Neural cell (in vitro differentiated cells): ENCODE data around the gene YEATS4. TPM values are rescaled to one million over a fixed set of nuclear protein-coding genes. Genes with fewer than 3 reads are reported as not detected.

Experiments
- H2AFZ ChIP-seq: fragments of 200-600, 300-800 bp; sonication (generic), shearing (Covaris generic); 2 replicates; pipeline ENCODE4 v1.6.0; 2014; ENCODE audit warnings: low read depth, mild to moderate bottlenecking, antibody characterized with exemption, low read length, moderate library complexity
- H3F3A ChIP-seq: fragments of 200-600 bp; shearing (Covaris generic); 2 replicates; pipeline ENCODE4 v1.6.1; 2016; ENCODE audit warnings: mild to moderate bottlenecking, moderate library complexity, mixed read lengths, antibody characterized with exemption, low read length; ENCODE audit not compliant: insufficient read depth, poor library complexity, severe bottlenecking
- H3K27ac ChIP-seq: fragments of 200-600, 300-800 bp; sonication (generic), shearing (Covaris generic); 2 replicates; pipeline ENCODE4 v1.5.1; 2014; ENCODE audit warnings: mild to moderate bottlenecking, low read length, moderate library complexity
- H3K27me3 ChIP-seq: fragments of 300-800, 200-600 bp; sonication (generic), shearing (Covaris generic); 2 replicates; pipeline ENCODE4 v1.6.0; 2014; ENCODE audit warnings: mild to moderate bottlenecking, low read depth, low read length, moderate library complexity; ENCODE audit not compliant: insufficient read depth
- H3K36me3 ChIP-seq: fragments of 300-800, 200-600 bp; sonication (generic), shearing (Covaris generic); 2 replicates; pipeline ENCODE4 v1.5.1; 2014; ENCODE audit warnings: mild to moderate bottlenecking, antibody characterized with exemption, low read length, moderate library complexity; ENCODE audit not compliant: insufficient read depth
- H3K4me2 ChIP-seq: fragments of 300-800, 200-600 bp; sonication (generic), shearing (Covaris generic); 2 replicates; pipeline ENCODE4 v1.6.0; 2014; ENCODE audit warnings: mild to moderate bottlenecking, low read length
- H3K4me3 ChIP-seq: fragments of 300-800, 200-600 bp; sonication (generic), shearing (Covaris generic); 2 replicates; pipeline ENCODE4 v1.5.1; 2014; ENCODE audit warnings: mild to moderate bottlenecking, low read length, moderate library complexity
- H3K79me2 ChIP-seq: fragments of 200-600 bp; shearing (Covaris generic); replicated peaks from 2 replicates; pipeline ENCODE4 v1.6.0; 2014; ENCODE audit warnings: mild to moderate bottlenecking, low read length, moderate library complexity; ENCODE audit not compliant: insufficient read depth
- H3K9ac ChIP-seq: fragments of 300-800, 200-600 bp; sonication (generic), shearing (Covaris generic); 2 replicates; pipeline ENCODE4 v1.6.1; 2016; ENCODE audit warnings: mild to moderate bottlenecking, low read length, mixed read lengths
- H3K9me2 ChIP-seq: fragments of 200-600 bp; shearing (Covaris generic); 2 replicates; pipeline ENCODE4 v1.6.1; 2016; ENCODE audit warnings: mild to moderate bottlenecking, low read length, mixed read lengths; ENCODE audit not compliant: insufficient read depth
- H3K9me3 ChIP-seq: fragments of 200-600, 300-800 bp; sonication (generic), shearing (Covaris generic); 2 replicates; pipeline ENCODE4 v1.6.1; 2016; ENCODE audit warnings: mild to moderate bottlenecking, mixed run types, low read length, moderate library complexity, mixed read lengths
- H4K20me1 ChIP-seq: fragments of 200-600 bp; shearing (Covaris generic); 2 replicates; pipeline ENCODE4 v1.6.1; 2016; ENCODE audit warnings: mild to moderate bottlenecking, mixed run types; ENCODE audit not compliant: insufficient read depth
- EP300 ChIP-seq: fragments of 450-650 bp; conservative IDR thresholded peaks from 2 replicates; pipeline ENCODE4 v1.6.1; 2014; ENCODE audit warnings: antibody characterized with exemption, mild to moderate bottlenecking, moderate library complexity; ENCODE audit not compliant: poor library complexity, severe bottlenecking
- EZH2 ChIP-seq: fragments of 200-600, 300-800 bp; shearing (Covaris generic), sonication (generic); IDR thresholded peaks from 2 replicates; pipeline ENCODE4 v1.6.1; 2014; ENCODE audit warnings: antibody characterized with exemption, low read length, borderline replicate concordance, mild to moderate bottlenecking; ENCODE audit not compliant: insufficient read depth, poor library complexity, severe bottlenecking
- MXI1 ChIP-seq: fragments of 450-650 bp; conservative IDR thresholded peaks from 2 replicates; pipeline ENCODE4 v1.6.1; 2014; ENCODE audit warnings: antibody characterized with exemption, mild to moderate bottlenecking; ENCODE audit not compliant: poor library complexity, severe bottlenecking
- POLR2AphosphoS5 ChIP-seq: IDR thresholded peaks from 2 replicates; pipeline ENCODE4 v1.6.1; 2012
- RAD21 ChIP-seq: fragments of 450-650 bp; conservative IDR thresholded peaks from 2 replicates; pipeline ENCODE4 v1.6.1; 2014; ENCODE audit warnings: antibody characterized with exemption, mild to moderate bottlenecking, moderate library complexity
- SMC3 ChIP-seq: fragments of 450-650 bp; conservative IDR thresholded peaks from 2 replicates; pipeline ENCODE4 v1.6.1; 2014; ENCODE audit warnings: antibody characterized with exemption, mild to moderate bottlenecking, moderate library complexity; ENCODE audit not compliant: poor library complexity
- TAF1 ChIP-seq: IDR thresholded peaks from 2 replicates; pipeline ENCODE4 v1.6.1; 2012; ENCODE audit warnings: low read depth
- polyA plus RNA-seq: library from polyadenylated mRNA; depleted of rRNA; stranded (reverse); fragments of >200 nt; gene quantifications from 2 replicates; pipeline ENCODE4 v1.2.3, GENCODE V29; 2014
- TF ChIP-seq, protein P1 (sequence below): IDR thresholded peaks from 2 replicates; pipeline ENCODE4 v1.6.1; 2012; ENCODE audit warnings: borderline replicate concordance
- TF ChIP-seq, protein P2 (sequence below): fragments of 450-650 bp; IDR thresholded peaks from 2 replicates; pipeline ENCODE4 v1.5.1; 2014; ENCODE audit warnings: antibody characterized with exemption, mild to moderate bottlenecking, moderate library complexity; ENCODE audit not compliant: poor library complexity, severe bottlenecking

YEATS4 gene
- polyA plus RNA-seq, 1 donor from 2014 or later, result 227 TPM

DNA sequence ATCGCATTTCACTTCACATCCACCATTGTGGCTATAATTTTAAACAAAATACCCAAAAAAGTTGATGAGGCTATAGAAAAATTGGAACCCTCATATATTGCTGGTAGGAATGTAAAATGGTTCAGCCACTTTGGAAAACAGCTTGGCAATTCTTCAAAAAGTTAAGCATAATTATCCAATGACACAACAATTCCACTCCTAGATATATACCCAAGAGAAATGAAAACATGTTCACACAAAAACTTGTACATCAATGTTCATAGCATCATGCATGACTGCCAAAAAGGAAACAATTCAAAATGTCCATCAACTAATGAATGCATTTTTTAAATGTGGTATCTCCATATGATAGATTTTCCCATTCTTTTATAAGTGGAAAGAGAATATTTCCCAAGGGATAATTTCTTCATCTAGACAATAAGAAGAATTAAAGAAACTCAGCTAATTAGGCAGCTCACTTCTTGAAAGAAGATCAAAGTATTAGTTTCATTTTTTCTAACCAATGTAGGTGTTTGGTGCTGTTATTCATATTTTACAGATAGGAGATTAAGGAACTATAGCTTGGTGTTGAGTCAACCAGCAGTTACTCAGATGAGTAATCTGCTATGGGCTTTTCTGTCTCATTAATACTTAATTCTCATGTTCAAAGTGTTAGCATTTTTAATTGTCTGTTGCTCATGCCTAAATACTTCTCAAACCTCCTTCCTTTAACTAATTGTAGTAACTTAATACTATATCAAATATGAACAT lies 32.8 kb downstream of the YEATS4 start:
- no peaks in the 10 kb centered on the region for H3F3A ChIP-seq
- H3K4me2 ChIP-seq, result no peak overlapping the region
- no peaks in the 10 kb centered on the region for H3K27me3 ChIP-seq
- no peaks in the 10 kb centered on the region for H3K36me3 ChIP-seq
- H3K4me3 ChIP-seq, result no peak overlapping the region
- H3K27ac ChIP-seq, result no peak overlapping the region
- no peaks in the 10 kb centered on the region for H3K9me2 ChIP-seq
- H3K79me2 ChIP-seq, result no peaks in the 10 kb centered on the region
- H4K20me1 ChIP-seq, result no peaks in the 10 kb centered on the region
- H2AFZ ChIP-seq, result no peak overlapping the region
- TF ChIP-seq RAD21 (no peak), EP300 (no peak), TAF1 (no peak), POLR2AphosphoS5 (no peak), MXI1 (no peak), EZH2 (no peak), SMC3 (no peak)
- TF ChIP-seq, protein P1, sequence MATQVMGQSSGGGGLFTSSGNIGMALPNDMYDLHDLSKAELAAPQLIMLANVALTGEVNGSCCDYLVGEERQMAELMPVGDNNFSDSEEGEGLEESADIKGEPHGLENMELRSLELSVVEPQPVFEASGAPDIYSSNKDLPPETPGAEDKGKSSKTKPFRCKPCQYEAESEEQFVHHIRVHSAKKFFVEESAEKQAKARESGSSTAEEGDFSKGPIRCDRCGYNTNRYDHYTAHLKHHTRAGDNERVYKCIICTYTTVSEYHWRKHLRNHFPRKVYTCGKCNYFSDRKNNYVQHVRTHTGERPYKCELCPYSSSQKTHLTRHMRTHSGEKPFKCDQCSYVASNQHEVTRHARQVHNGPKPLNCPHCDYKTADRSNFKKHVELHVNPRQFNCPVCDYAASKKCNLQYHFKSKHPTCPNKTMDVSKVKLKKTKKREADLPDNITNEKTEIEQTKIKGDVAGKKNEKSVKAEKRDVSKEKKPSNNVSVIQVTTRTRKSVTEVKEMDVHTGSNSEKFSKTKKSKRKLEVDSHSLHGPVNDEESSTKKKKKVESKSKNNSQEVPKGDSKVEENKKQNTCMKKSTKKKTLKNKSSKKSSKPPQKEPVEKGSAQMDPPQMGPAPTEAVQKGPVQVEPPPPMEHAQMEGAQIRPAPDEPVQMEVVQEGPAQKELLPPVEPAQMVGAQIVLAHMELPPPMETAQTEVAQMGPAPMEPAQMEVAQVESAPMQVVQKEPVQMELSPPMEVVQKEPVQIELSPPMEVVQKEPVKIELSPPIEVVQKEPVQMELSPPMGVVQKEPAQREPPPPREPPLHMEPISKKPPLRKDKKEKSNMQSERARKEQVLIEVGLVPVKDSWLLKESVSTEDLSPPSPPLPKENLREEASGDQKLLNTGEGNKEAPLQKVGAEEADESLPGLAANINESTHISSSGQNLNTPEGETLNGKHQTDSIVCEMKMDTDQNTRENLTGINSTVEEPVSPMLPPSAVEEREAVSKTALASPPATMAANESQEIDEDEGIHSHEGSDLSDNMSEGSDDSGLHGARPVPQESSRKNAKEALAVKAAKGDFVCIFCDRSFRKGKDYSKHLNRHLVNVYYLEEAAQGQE, result no peak
- TF ChIP-seq, protein P2, sequence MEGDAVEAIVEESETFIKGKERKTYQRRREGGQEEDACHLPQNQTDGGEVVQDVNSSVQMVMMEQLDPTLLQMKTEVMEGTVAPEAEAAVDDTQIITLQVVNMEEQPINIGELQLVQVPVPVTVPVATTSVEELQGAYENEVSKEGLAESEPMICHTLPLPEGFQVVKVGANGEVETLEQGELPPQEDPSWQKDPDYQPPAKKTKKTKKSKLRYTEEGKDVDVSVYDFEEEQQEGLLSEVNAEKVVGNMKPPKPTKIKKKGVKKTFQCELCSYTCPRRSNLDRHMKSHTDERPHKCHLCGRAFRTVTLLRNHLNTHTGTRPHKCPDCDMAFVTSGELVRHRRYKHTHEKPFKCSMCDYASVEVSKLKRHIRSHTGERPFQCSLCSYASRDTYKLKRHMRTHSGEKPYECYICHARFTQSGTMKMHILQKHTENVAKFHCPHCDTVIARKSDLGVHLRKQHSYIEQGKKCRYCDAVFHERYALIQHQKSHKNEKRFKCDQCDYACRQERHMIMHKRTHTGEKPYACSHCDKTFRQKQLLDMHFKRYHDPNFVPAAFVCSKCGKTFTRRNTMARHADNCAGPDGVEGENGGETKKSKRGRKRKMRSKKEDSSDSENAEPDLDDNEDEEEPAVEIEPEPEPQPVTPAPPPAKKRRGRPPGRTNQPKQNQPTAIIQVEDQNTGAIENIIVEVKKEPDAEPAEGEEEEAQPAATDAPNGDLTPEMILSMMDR, result no peak
- no peak overlapping the region for H3K9ac ChIP-seq
- no peaks in the 10 kb centered on the region for H3K9me3 ChIP-seq

DNA sequence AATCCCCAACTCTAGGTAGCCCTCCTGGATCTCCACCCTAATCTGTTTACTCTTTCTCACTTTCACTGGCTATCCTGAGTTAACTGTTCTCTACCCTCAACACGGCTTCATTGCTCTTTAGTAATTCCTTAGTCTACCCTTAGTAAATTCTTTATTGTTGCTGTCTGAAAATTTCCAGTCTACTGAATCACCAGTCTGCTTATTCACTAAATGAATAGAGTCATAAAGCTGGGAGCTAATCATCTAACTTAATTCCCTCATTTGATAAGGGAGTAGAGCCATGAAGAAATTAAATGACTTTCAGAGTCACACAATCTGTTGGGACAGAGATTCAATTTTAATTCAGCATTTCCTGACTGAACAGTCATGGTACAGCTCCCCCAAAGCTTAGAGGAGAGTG lies 36.5 kb downstream of the YEATS4 start:
- Histone ChIP-seq H3K9ac (no peak overlapping the region), H3K9me3 (no peaks in the 10 kb centered on the region), H3K4me3 (no peak overlapping the region), H3K79me2 (no peaks in the 10 kb centered on the region), H3K27ac (no peak overlapping the region), H2AFZ (no peak overlapping the region), H3K27me3 (no peaks in the 10 kb centered on the region), H3F3A (no peaks in the 10 kb centered on the region), H3K9me2 (no peaks in the 10 kb centered on the region), H3K36me3 (no peaks in the 10 kb centered on the region), H3K4me2 (no peak overlapping the region), H4K20me1 (no peaks in the 10 kb centered on the region)
- TF ChIP-seq POLR2AphosphoS5 (no peak), TAF1 (no peak), EZH2 (no peak), MXI1 (no peak), RAD21 (no peak)
- TF ChIP-seq, protein P1, result no peak
